ENCODE measurements around the gene SLC8A2.
A peak's percentile ranks its signal among the peaks of the same experiment; 100 is the strongest.

SLC8A2 gene

DNA sequence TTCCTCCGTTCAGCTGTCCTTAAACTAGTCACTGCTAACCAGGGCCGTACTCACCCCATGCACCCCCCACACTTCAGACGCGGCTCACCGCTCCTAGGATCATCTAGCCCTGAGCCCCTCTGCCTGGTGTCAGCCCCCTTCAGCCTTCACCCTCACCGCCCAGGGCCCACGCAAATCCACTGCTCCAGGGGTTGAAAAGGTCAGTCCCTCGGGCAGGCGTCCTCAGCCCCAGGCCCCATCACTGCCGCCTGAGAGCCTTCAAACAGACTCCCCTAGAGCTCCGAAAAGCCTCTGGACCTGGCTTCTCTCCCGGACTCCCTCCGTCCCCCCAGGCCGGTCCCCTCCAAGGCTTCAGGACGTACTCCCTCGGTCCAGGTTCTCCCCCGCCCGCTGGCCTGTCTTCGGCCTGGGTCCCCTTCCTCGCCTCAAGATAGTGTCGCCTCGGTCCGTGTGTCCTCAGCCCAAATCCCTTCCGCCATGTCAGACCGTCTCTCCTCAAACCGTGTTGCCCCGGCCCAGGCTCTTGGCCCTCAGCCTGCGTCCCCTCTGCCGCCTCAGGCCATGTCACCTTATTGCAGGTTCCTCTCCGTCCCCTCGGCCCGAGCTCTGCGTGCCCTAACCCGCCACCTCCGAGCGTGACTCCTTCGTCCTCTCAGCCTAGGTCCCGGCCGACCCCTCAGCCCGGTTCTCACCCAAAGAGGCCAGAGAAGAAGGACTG, 42.6 kb upstream of the SLC8A2 start:
- Histone ChIP-seq H3K4me3 (ENCODE audit: insufficient read length, low read depth) (peak overlapping the region; percentile 97), H3K27me3 (ENCODE audit: insufficient read depth, insufficient read length) (no peaks in the 10 kb centered on the region), H3K9me3 (ENCODE audit: insufficient read depth, low read length) (no peaks in the 10 kb centered on the region), H3K36me3 (ENCODE audit: insufficient read depth, insufficient read length, low read length) (peaks cover 8% of the 10 kb centered on the region), H3K4me1 (ENCODE audit: insufficient read depth, insufficient read length) (peaks cover 2% of the 10 kb centered on the region), H3K9ac (ENCODE audit: insufficient read length, low read depth) (peak overlapping the region; percentile 98)
- no peak for DNase-seq (ENCODE audit: low read depth, low spot score)
- TF ChIP-seq SUZ12 (IDR thresholded peaks at IDR 0.05; ENCODE audit: extremely low read depth, insufficient read depth, insufficient read length) (no peak), YY1 (IDR thresholded peaks at IDR 0.05; ENCODE audit: insufficient read depth, insufficient read length) (no peak), ZNF274 (IDR thresholded peaks at IDR 0.05; ENCODE audit: low read depth, low read length) (no peak)

GRCh38 chr19:47512948-47513319, 41.2 kb upstream of the SLC8A2 start:
- Histone ChIP-seq H3K4me3 (ENCODE audit: insufficient read length, low read depth) (no peak overlapping the region), H3K9me3 (ENCODE audit: insufficient read depth, low read length) (no peaks in the 10 kb centered on the region), H3K36me3 (ENCODE audit: insufficient read depth, insufficient read length, low read length) (peaks cover 8% of the 10 kb centered on the region), H3K4me1 (ENCODE audit: insufficient read depth, insufficient read length) (peaks cover 9% of the 10 kb centered on the region), H3K27me3 (ENCODE audit: insufficient read depth, insufficient read length) (no peaks in the 10 kb centered on the region), H3K9ac (ENCODE audit: insufficient read length, low read depth) (peak overlapping the region; percentile 50)
- TF ChIP-seq ZNF274 (IDR thresholded peaks at IDR 0.05; ENCODE audit: low read depth, low read length), result no peak
- no peak for TF ChIP-seq SUZ12 (IDR thresholded peaks at IDR 0.05; ENCODE audit: extremely low read depth, insufficient read depth, insufficient read length)
- no peak for TF ChIP-seq YY1 (IDR thresholded peaks at IDR 0.05; ENCODE audit: insufficient read depth, insufficient read length)
- DNase-seq (ENCODE audit: low read depth, low spot score), result no peak

GRCh38 chr19:47512183-47512947, 40.7 kb upstream of the SLC8A2 start:
- TF ChIP-seq ZNF274 (IDR thresholded peaks at IDR 0.05; ENCODE audit: low read depth, low read length) (no peak), YY1 (IDR thresholded peaks at IDR 0.05; ENCODE audit: insufficient read depth, insufficient read length) (no peak), SUZ12 (IDR thresholded peaks at IDR 0.05; ENCODE audit: extremely low read depth, insufficient read depth, insufficient read length) (no peak)
- no peak overlapping the region for H3K9ac ChIP-seq (ENCODE audit: insufficient read length, low read depth)
- H3K9me3 ChIP-seq (ENCODE audit: insufficient read depth, low read length), result no peaks in the 10 kb centered on the region
- no peaks in the 10 kb centered on the region for H3K27me3 ChIP-seq (ENCODE audit: insufficient read depth, insufficient read length)
- no peak overlapping the region for H3K4me3 ChIP-seq (ENCODE audit: insufficient read length, low read depth)
- peaks cover 10% of the 10 kb centered on the region for H3K36me3 ChIP-seq (ENCODE audit: insufficient read depth, insufficient read length, low read length)
- H3K4me1 ChIP-seq (ENCODE audit: insufficient read depth, insufficient read length), result peaks cover 11% of the 10 kb centered on the region
- no peak for DNase-seq (ENCODE audit: low read depth, low spot score)

DNA sequence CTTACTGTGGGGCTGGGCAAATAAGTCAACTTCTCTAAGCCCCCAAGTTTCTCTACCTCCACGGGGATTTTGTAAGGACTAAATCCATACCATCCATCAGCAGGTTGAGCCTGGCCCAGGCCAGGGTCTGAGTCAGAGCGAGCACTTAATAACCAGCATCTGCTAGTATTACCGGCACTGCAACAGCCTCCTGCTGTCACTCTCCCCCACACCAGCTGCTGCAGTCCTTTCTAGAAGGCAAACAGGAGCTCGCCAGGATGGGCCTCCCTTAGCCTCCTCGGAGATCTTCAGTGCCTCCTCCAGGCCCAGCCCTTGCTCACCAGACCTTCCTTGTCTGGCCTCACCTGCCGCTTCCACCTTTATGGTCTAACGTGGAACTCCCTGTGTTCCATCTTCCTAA, 40.0 kb upstream of the SLC8A2 start:
- TF ChIP-seq SUZ12 (IDR thresholded peaks at IDR 0.05; ENCODE audit: extremely low read depth, insufficient read depth, insufficient read length) (no peak), ZNF274 (IDR thresholded peaks at IDR 0.05; ENCODE audit: low read depth, low read length) (no peak), YY1 (IDR thresholded peaks at IDR 0.05; ENCODE audit: insufficient read depth, insufficient read length) (no peak)
- H3K9ac ChIP-seq (ENCODE audit: insufficient read length, low read depth), result peak overlapping the region; percentile 28
- DNase-seq (ENCODE audit: low read depth, low spot score), result no peak

DNA sequence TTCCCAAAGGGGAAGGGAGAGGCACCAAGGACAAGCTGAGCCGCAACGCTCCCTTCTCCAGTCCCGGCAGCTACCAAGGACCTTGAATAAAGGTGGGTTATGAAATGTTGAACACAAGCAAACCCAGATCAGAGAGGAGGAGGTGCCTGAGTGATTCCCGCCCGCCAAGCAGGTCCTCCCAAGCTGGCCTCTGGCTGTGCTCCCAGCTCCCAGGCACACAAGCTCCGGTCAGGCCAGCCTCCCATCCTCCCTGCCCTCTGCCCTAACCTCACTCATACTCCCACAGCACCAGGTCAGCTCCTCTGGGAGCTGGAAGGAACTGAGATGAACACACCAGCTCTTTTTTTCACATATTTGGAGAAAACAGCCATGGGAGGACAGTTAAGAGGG, 39.4 kb upstream of the SLC8A2 start:
- Histone ChIP-seq H3K27me3 (ENCODE audit: insufficient read depth, insufficient read length) (no peaks in the 10 kb centered on the region), H3K4me3 (ENCODE audit: insufficient read length, low read depth) (no peak overlapping the region), H3K9ac (ENCODE audit: insufficient read length, low read depth) (no peak overlapping the region), H3K36me3 (ENCODE audit: insufficient read depth, insufficient read length, low read length) (peaks cover 21% of the 10 kb centered on the region), H3K9me3 (ENCODE audit: insufficient read depth, low read length) (no peaks in the 10 kb centered on the region), H3K4me1 (ENCODE audit: insufficient read depth, insufficient read length) (peaks cover 14% of the 10 kb centered on the region)
- TF ChIP-seq YY1 (IDR thresholded peaks at IDR 0.05; ENCODE audit: insufficient read depth, insufficient read length) (no peak), ZNF274 (IDR thresholded peaks at IDR 0.05; ENCODE audit: low read depth, low read length) (no peak), SUZ12 (IDR thresholded peaks at IDR 0.05; ENCODE audit: extremely low read depth, insufficient read depth, insufficient read length) (no peak)
- DNase-seq (ENCODE audit: low read depth, low spot score), result no peak

More for the DNA sequence above, 40.0 kb upstream of the SLC8A2 start:
- Histone ChIP-seq H3K4me3 (ENCODE audit: insufficient read length, low read depth) (no peak overlapping the region), H3K36me3 (ENCODE audit: insufficient read depth, insufficient read length, low read length) (peaks cover 16% of the 10 kb centered on the region), H3K9me3 (ENCODE audit: insufficient read depth, low read length) (no peaks in the 10 kb centered on the region), H3K4me1 (ENCODE audit: insufficient read depth, insufficient read length) (peaks cover 14% of the 10 kb centered on the region), H3K27me3 (ENCODE audit: insufficient read depth, insufficient read length) (no peaks in the 10 kb centered on the region)

DNA sequence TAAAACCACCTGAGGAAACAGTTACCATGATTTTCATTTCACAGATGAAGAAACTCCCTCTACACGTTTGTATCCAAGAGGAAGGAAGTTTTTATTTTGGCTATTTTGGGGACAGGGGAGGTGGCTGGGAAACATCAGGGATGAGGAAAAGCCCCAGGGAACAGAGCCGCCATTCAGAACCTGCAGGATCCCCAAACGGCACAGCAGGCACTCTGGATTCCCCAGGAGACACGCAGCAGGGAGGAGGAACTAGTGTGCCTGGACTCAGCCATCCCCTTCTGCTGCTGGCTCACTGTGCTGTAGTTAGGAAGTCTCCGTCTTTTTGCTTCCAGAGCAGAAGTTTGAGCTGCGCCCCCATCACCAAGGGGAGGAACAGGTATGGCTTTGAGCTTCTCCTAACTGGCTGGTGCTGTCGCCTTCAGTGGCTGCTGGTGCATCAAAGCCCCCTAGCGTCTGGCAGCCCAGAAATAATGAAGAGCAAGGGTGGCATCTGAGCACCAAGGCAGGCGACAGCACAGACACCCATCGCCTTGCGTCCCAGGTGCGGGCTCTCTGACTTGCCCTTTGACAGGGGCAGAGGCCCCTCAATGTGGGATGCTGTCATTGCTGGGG, 38.9 kb upstream of the SLC8A2 start:
- Histone ChIP-seq H3K4me3 (ENCODE audit: insufficient read length, low read depth) (no peak overlapping the region), H3K9me3 (ENCODE audit: insufficient read depth, low read length) (no peaks in the 10 kb centered on the region), H3K4me1 (ENCODE audit: insufficient read depth, insufficient read length) (peaks cover 14% of the 10 kb centered on the region), H3K36me3 (ENCODE audit: insufficient read depth, insufficient read length, low read length) (peaks cover 23% of the 10 kb centered on the region), H3K9ac (ENCODE audit: insufficient read length, low read depth) (no peak overlapping the region), H3K27me3 (ENCODE audit: insufficient read depth, insufficient read length) (no peaks in the 10 kb centered on the region)
- DNase-seq (ENCODE audit: low read depth, low spot score), result no peak
- TF ChIP-seq YY1 (IDR thresholded peaks at IDR 0.05; ENCODE audit: insufficient read depth, insufficient read length) (no peak), ZNF274 (IDR thresholded peaks at IDR 0.05; ENCODE audit: low read depth, low read length) (no peak), SUZ12 (IDR thresholded peaks at IDR 0.05; ENCODE audit: extremely low read depth, insufficient read depth, insufficient read length) (no peak)

DNA sequence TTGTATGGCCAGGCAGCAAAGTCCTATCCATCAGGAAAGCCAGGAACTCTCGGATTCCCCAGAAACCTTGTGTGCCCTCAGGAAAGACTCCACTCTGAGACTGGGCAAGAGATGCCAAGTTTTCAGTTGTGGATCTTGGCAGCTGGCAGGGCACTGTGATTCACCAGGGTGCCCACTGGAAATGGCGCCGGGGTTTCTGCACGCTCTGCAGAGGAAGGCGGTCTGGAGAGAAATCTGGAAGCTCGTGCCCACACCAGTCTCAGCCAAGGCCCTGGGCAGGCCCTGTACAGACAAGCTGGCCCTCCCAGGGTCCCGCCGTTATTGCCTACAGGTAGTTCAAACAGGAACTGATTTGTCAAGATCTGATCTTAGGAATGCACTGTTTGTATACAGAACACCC, 38.3 kb upstream of the SLC8A2 start:
- Histone ChIP-seq H3K9me3 (ENCODE audit: insufficient read depth, low read length) (no peaks in the 10 kb centered on the region), H3K4me3 (ENCODE audit: insufficient read length, low read depth) (no peak overlapping the region), H3K27me3 (ENCODE audit: insufficient read depth, insufficient read length) (no peaks in the 10 kb centered on the region), H3K36me3 (ENCODE audit: insufficient read depth, insufficient read length, low read length) (peaks cover 28% of the 10 kb centered on the region), H3K9ac (ENCODE audit: insufficient read length, low read depth) (no peak overlapping the region), H3K4me1 (ENCODE audit: insufficient read depth, insufficient read length) (peaks cover 14% of the 10 kb centered on the region)
- TF ChIP-seq SUZ12 (IDR thresholded peaks at IDR 0.05; ENCODE audit: extremely low read depth, insufficient read depth, insufficient read length), result no peak
- TF ChIP-seq YY1 (IDR thresholded peaks at IDR 0.05; ENCODE audit: insufficient read depth, insufficient read length), result no peak
- no peak for TF ChIP-seq ZNF274 (IDR thresholded peaks at IDR 0.05; ENCODE audit: low read depth, low read length)
- no peak for DNase-seq (ENCODE audit: low read depth, low spot score)

All from NT2/D1 (cell line).